WI38 (cell line): Measurements from ENCODE around the gene CLEC18B.
"Not testable (repeated sequence)": the region's sequence is repeated elsewhere in the genome, so short reads cannot be mapped to it uniquely, and the experiment has no call there.

Source experiments
- H3K4me3 ChIP-seq: 2 replicates; pipeline ENCODE4 v1.5.1; 2011; ENCODE audit warnings: low read depth, mild to moderate bottlenecking, control low read depth, low read length
- CTCF ChIP-seq: IDR thresholded peaks from 2 replicates; pipeline ENCODE4 v1.5.1; 2012; ENCODE audit warnings: low read depth, mild to moderate bottlenecking, control low read depth, low read length

The CLEC18B gene

GRCh38 chr16:74372953-74373846 lies 48.1 kb downstream of the CLEC18B start:
- H3K4me3 ChIP-seq = no peak overlapping the region
- no peak for TF ChIP-seq CTCF

DNA sequence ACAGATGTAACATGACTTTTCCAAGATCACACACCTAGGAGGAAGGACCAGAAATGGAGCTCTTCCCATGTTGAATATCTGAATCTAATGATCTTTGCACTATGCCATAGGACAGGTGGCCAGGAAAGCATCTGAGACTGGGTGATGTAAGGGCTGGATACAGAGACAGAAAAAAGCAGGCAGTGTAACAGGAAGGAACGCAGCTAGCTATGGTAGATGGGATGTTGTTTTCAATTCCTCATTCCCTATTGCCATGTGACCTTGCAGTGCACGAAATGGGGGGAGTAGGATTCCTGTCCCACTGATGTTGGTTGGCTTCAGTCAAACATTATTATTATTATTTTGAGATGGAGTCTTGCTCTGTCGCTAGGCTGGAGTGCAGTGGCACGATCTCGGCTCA lies 48.9 kb downstream of the CLEC18B start:
- TF ChIP-seq CTCF = no peak
- H3K4me3 ChIP-seq = no peak overlapping the region

DNA sequence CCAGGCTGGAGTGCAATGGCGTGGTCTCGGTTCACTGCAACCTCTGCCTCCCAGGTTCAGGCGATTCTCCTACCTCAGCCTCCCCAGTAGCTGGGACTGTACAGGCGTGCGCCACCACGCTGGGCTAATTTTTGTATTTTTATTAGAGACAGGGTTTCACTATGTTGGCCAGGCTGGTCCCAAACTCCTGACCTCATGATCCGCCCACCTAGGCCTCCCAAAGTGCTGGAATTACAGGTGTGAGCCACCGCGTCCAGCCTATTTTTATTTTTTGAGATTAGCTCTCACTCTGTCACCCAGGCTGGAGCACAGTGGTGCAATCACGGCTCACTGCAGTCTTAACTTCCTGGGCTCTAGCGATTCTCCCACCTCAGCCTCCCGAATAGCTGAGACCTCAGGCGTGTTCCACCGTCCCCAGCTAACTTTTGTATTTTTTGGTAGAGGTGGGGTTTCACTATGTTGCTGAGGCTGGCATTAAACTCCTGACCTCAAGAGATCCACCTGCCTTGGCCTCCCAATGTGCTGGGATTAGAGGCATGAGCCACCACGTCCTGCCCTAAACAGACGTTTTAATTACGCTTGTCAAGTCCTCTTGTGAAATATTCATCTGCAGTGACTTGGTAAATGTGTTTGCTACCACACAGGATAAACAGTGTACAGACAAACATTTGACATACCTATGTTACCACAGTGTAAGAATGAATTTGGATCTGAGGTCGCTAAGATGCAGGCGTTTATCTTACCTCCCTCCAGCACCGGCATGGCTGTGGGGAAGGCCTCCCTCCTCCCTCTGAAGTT lies 50.7 kb downstream of the CLEC18B start:
- not testable (repeated sequence) for H3K4me3 ChIP-seq

- peak overlapping the region; percentile 91 for H3K4me3 ChIP-seq
Observed at GRCh38 chr16:74368002-74368911, 53.0 kb downstream of the CLEC18B start.

- H3K4me3 ChIP-seq = peak overlapping the region; percentile 91
Observed at GRCh38 chr16:74367469-74368001, 53.7 kb downstream of the CLEC18B start.

GRCh38 chr16:74361646-74362610 lies 59.4 kb downstream of the CLEC18B start:
- not testable (repeated sequence) for H3K4me3 ChIP-seq
